ENCODE results near the gene PHTF1.

DNA sequence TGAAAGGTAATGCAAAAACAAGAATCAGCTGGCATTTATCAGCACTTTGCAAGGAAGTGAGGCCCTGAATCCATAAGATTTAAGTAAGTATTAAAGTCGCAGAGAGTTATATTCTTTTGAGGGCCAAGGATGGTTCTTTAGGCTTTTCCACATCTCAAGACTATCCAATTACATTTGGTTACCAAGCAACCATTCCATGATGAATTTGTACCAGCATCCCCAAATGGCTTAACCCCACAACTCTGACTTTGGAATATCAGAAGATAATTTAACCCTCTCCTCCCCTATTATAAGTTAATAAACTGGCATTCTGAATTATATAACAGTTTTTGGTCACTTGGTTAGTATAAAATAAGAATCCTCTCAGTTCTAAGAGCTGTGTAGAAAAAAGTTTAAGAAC is 2.8 kb downstream of the PHTF1 start:
- TF ChIP-seq CTCF (IDR thresholded peaks at IDR 0.05 in 2 of 3, conservative IDR thresholded peaks at IDR 0.05 in 1 of 3; ENCODE audit: control insufficient read depth in 2 of 3, extremely low read depth in 1 of 3, insufficient read depth in 1 of 3, low read depth in 3 of 3, low read length in 3 of 3) (no peak), GATAD2B (conservative IDR thresholded peaks at IDR 0.05; ENCODE audit: low read depth) (no peak), NFYB (IDR thresholded peaks at IDR 0.05; ENCODE audit: insufficient read depth, low read depth, low read length) (no peak), NFIC (IDR thresholded peaks at IDR 0.05; ENCODE audit: low read depth, low read length) (no peak)
